Stimulated activated CD4-positive, alpha-beta T cell treated with anti-CD3 and anti-CD28 coated beads, Interleukin-2, amount 100 ng/mL, for 48 hours (primary cell): ENCODE data around the gene GAS6.

Experiments
- DNase-seq, 2 donors: peaks; one replicate each; pipeline ENCODE4 v3.0.0-alpha.2; 2020

The GAS6 gene

DNA sequence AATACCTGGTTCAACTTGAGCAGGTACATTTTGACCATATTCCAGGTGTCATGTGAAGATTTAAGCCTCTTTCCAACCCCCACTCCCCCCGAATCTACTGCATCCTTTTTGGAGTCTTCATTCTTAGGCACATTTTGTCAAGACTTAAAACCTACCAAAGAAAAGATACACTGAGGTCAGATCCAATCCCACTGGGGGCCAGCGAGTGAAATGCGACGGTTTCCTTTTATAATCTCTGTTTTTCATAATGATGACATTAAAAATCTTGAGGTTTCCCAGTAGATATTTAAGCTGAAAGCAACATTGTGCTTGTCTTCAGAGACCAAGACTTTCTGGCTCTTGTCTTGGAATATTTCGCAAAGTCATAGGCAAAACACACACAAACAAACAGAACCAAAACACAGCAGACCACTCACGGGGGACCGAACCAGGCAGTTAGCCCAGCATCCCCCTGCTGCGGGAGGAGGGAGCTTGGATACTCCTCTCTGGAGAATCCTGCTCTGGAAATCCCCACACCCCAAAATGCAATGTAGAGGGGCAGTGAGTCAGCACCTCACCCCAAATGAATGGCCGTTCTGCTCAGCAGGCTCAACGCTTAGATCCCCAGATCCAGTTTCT lies 506 bp upstream of the GAS6 start:
- DNase-seq, result no peak

- no peak for DNase-seq
These were observed 849 bp downstream of the GAS6 start for GRCh38 chr13:113862931-113863523.

DNA sequence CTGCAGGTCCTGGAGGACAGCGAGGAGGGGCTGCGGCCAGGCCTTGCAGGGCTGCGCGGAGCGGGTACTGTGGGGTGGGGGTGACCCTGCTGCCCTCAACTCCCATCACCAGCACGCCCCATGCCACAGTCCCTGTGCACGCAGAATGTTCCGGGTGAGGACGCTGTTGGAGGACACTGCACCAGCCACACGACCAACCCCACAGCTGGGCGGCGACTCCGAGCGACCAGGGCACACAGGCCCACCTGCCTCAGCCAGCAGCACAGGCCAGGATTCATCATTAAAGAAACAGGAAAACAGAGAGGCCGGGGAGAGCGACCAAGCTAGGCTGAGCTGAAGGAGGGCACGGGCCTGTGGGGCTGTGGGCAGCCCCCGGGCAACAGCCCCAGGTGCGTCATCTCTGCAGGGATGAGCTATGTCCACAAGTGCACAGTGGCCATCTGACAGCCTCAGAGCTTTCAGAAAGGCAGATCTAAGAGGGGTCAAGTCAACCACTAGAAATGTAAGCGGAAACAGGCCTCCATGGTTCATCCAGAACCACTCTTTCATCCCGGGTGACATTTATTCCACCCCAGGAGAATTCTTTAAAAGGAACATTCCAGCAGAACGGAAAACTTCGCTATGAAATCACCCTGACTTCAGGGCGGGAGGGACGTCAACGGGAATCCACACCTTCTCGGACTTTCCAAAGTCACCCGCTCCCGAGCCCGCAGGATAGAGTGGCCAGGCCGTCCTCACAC lies 1.5 kb downstream of the GAS6 start:
- DNase-seq, result no peak

- DNase-seq, result no peak
These were observed 2.3 kb downstream of the GAS6 start for GRCh38 chr13:113861433-113862030.

DNA sequence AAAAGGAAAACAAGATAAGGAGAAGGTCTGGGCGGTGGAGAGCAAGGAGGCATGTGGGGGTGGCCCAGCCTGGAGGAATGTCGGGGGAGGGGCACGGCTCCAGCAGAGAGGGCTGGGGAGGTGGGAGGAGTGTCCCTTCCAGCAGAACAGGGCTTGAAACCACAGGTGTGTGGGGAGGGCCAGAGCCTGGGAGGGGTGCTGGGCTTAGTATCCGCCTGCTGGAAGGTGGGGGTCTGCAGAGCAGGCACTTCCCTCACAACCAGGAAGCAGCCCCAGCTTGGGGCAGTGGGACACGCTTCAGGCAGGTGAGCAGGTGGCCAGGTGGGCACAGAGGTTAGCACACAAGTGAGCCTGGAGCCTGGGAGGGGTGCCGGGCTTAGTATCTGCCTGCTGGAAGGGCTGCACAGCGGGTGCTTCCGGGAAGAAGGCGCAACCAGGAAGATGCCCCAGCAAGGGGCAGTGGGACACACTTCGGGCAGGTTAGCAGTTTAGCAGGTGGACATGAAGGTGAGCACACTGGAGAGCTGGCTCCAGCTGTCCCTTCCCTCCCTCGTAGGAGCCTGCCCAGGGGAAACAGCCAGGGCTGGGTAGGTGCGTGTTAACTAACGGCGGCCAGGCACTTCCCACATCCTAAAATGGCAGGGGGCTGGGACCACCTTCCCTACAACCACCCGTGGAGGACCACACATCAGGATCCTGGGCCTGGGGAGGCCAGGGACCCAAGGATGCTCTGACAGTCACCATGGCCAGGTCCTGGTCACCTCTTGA lies 3.0 kb downstream of the GAS6 start:
- no peak for DNase-seq

GRCh38 chr13:113860051-113860664 lies 3.7 kb downstream of the GAS6 start:
- DNase-seq, result no peak

GRCh38 chr13:113859311-113860050 lies 4.4 kb downstream of the GAS6 start:
- DNase-seq, result no peak

DNA sequence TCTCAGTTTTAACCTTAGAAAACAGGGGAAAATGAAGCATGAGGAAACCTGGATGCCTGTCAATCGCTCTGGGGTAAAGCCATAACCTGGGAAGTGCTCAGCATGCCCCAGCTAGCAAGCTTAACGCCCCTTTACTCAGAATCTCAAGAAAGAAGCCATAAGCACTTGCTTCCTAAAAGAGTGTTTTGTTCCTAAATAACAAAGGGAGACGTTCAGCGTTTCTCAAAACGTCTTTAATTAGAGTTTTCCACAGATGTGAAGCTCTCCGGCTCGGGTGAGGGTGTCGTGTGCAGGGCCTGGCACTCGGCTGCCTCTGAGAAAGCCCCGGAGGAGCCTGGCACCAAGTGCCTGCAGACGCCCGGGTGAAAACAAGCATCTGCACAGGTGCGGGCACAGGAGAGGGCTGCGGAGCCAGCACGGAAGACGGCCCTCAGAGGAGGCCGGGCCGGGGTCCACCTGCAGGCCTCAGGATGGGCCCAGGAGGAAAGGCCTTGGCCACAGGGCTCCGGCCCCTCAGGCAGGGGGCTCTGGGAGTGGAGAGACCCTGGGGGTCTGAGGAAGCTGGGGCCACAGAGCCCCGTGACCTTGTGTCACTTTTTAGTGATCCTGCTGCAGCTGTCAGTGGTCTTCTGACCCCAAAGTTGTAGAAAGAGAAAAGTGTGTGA lies 6.2 kb downstream of the GAS6 start:
- DNase-seq, result no peak

DNA sequence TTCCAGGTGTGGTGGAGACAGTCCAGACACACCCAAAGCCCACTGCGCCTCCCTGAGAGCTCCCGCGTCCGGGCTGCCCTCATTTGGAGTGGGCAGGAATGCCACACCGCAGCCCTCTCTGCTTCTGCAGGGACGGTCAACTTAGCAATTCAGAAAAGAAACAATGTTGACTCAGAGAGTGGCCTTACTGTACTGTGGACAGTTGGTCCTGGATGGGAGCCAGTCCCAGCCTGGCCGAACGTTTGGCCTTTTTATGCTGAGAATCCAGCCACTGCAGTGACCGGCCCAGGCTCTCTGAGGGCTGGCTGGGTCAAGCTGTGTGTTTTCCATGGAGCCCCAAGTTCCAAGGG lies 7.2 kb downstream of the GAS6 start:
- no peak for DNase-seq

DNA sequence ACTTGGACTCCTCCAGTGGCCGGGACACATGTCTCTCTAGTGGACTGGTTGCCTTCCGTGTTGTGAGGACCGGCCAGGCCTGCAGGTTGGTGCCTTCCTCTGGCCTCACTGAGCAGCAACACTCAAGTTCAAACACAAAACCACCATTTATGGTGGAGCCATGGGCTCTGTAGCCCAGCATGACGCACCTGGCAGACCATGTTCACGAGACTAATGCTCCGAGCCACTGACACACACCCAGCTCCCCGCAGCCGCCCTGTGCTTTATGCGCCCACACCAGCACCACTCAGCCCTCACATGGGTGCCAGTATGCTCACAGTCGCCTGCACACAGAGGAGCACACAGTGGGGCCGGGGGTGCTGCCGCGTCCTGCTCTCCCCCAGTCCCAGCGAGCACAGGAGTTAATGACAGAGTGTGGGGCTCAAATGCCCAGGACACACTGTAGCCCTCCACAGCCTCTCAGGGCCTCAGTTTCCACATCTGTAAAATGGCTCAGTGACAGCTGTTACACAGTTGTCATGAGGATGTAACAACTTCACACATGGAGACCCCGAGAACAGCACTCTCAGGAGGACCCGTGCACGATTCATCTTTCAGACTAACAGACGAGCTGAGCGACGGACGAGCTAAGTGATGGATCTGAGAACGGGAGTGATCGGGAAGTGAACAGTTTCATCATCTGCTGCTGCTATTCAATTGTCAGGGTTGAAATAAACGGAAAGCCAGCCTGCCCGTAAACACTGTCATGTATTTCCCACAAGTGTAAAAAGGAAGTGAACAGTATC lies 7.8 kb downstream of the GAS6 start:
- no peak for DNase-seq

- DNase-seq, result no peak
These were observed 8.6 kb downstream of the GAS6 start for GRCh38 chr13:113855012-113855921.

GRCh38 chr13:113854238-113855011 lies 9.5 kb downstream of the GAS6 start:
- no peak for DNase-seq

- DNase-seq, result no peak
These were observed 10.2 kb downstream of the GAS6 start for GRCh38 chr13:113853518-113854237.

- no peak for DNase-seq
These were observed 11.0 kb downstream of the GAS6 start for GRCh38 chr13:113852536-113853517.

DNA sequence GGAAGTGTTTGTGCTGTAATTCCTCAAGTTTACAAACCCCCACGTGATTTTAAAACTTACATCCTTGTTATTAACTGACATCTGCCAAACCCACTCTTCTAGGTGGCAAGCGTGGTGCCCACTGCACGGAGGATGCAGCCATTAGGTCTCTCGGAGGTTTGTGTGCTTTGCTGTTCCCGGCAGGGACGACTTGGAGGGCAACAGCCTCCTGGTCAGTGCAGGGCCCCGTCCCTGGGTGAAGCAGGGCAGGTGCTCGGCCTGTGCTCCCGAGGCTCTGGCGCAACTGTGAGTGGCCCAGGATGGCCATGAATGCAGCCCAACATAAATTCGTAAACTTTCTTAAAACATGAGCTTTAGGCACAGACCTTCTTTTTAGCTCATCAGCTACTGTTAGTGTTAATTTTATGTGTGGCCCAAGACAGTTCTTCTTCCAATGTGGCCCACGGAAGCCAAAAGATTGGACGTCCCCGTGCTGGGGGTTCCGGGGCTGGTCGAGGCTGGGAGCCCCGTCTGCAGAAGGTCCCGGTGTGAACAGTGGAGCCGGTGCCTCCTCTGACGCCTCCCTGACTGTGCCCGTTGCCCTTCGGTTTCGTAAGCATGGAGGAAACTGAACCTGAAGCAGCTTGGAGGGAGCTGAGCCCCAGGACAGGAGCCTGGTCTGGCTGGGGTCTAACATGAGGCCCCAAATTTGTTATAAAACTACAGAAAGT lies 11.9 kb downstream of the GAS6 start:
- no peak for DNase-seq

- no peak for DNase-seq
These were observed 12.4 kb downstream of the GAS6 start for GRCh38 chr13:113851480-113851803.
